Natural killer cell treated with Interleukin-12 subunit alpha and Interleukin-12 subunit beta and Interleukin-15 and Interleukin-18, amount 100 ng/mL, for 72 hours (primary cell): ENCODE measurements around the gene CENPO. TPM values are rescaled to one million over a fixed set of nuclear protein-coding genes. Genes with fewer than 3 reads are reported as not detected.

ENCODE experiments used
- ATAC-seq, 2 donors: fragments of 150-1000 bp; cut with Tn5 transposase in 1 of 2; sonication (Bioruptor Pico), chemical (Tn5 transposase) in 1 of 2; 2 replicates each; pipeline ENCODE4 v1.10.0; 2021
- DNase-seq: peaks from one replicate; pipeline ENCODE4 v3.0.0; 2022; ENCODE audit warnings: low spot score
- H3K27ac Mint-ChIP-seq, 2 donors: 1 replicate in 1 of 2; 2 replicates in 1 of 2; pipeline ENCODE4 v1.8.0; 2022; ENCODE audit warnings: mixed read lengths in 2 of 2, mild to moderate bottlenecking in 1 of 2, moderate library complexity in 1 of 2
- H3K27me3 Mint-ChIP-seq, 2 donors: 1 replicate in 1 of 2; 2 replicates in 1 of 2; pipeline ENCODE4 v1.8.0; 2022; ENCODE audit warnings: mixed read lengths in 2 of 2
- H3K36me3 Mint-ChIP-seq: one replicate; pipeline ENCODE4 v1.8.0; 2022; ENCODE audit warnings: mixed read lengths
- H3K4me1 Mint-ChIP-seq, 2 donors: 1 replicate in 1 of 2; 2 replicates in 1 of 2; pipeline ENCODE4 v1.8.0; 2022; ENCODE audit warnings: low read depth in 2 of 2, mixed read lengths in 2 of 2, mild to moderate bottlenecking in 1 of 2
- H3K4me3 Mint-ChIP-seq: one replicate; pipeline ENCODE4 v1.8.0; 2022; ENCODE audit warnings: mixed read lengths
- H3K9me3 Mint-ChIP-seq: 2 replicates; pipeline ENCODE4 v1.8.0; 2022; ENCODE audit warnings: mixed read lengths
- total RNA-seq, 2 donors: library from RNA; stranded (reverse); gene quantifications; one replicate each; pipeline ENCODE4 v1.2.3, GENCODE V29; 2022

The CENPO gene
- 10 to 100 TPM; 35.3 to 69.1 TPM for total RNA-seq

GRCh38 chr2:24792874-24793760 is at the start of gene CENPO, which contains the start of gene PTRHD1:
Gene CENPO, plus strand, starts transcription at chr2:24793425. Its CDS starts 495 bp downstream, at chr2:24793920.
Gene PTRHD1, minus strand, starts transcription at chr2:24793391. Its CDS starts 14 bp downstream, at chr2:24793377.
- peaks cover 30 to 39% of the 10 kb centered on the region in 2 donors for H3K4me1 Mint-ChIP-seq

GRCh38 chr2:24743924-24744323 is 49.3 kb upstream of the CENPO start:
- peak overlapping the region; percentile 14 to 54 for H3K27ac Mint-ChIP-seq
- no peaks in the 10 kb centered on the region for H3K9me3 Mint-ChIP-seq
- no peak for DNase-seq
- ATAC-seq: peak in 1 of 2 donors; percentile 59
- no peaks in the 10 kb centered on the region for H3K27me3 Mint-ChIP-seq
- H3K4me3 Mint-ChIP-seq: no peak overlapping the region
- H3K4me1 Mint-ChIP-seq: peaks cover 45 to 52% of the 10 kb centered on the region in 2 donors
- peaks cover 12% of the 10 kb centered on the region for H3K36me3 Mint-ChIP-seq

More at GRCh38 chr2:24792874-24793760, at the start of gene CENPO, which contains the start of gene PTRHD1:
- DNase-seq (peak; percentile 97), ATAC-seq (peak; percentile 98 to 99)
- peak within 1 kb of the TSS; percentile 98 for H3K4me3 Mint-ChIP-seq
- no peaks in the 10 kb centered on the region for H3K9me3 Mint-ChIP-seq
- H3K27ac Mint-ChIP-seq: peak within 1 kb of the TSS; percentile 98 to 99
- peaks cover 14% of the 10 kb centered on the region for H3K36me3 Mint-ChIP-seq
- H3K27me3 Mint-ChIP-seq: no peaks in the 10 kb centered on the region

- H3K27me3 Mint-ChIP-seq: no peaks in the 10 kb centered on the region
- peaks cover 44 to 47% of the 10 kb centered on the region in 2 donors for H3K4me1 Mint-ChIP-seq
- no peak overlapping the region for H3K4me3 Mint-ChIP-seq
- peak overlapping the region; percentile 14 to 54 for H3K27ac Mint-ChIP-seq
- ATAC-seq (no peak), DNase-seq (no peak)
- no peaks in the 10 kb centered on the region for H3K9me3 Mint-ChIP-seq
- peaks cover 12% of the 10 kb centered on the region for H3K36me3 Mint-ChIP-seq
These were observed 48.9 kb upstream of the CENPO start for GRCh38 chr2:24744356-24744755.

GRCh38 chr2:24745825-24746224 is 47.4 kb upstream of the CENPO start:
- peak; percentile 43 to 68 for ATAC-seq
- Mint-ChIP-seq H3K4me1 (peaks cover 34 to 37% of the 10 kb centered on the region in 2 donors), H3K27me3 (no peaks in the 10 kb centered on the region), H3K9me3 (no peaks in the 10 kb centered on the region), H3K27ac (peak overlapping the region; percentile 39 to 59), H3K4me3 (peak overlapping the region; percentile 49), H3K36me3 (peaks cover 12% of the 10 kb centered on the region)
- no peak for DNase-seq

GRCh38 chr2:24747299-24747698 is 45.9 kb upstream of the CENPO start:
- H3K4me3 Mint-ChIP-seq: no peak overlapping the region
- no peaks in the 10 kb centered on the region for H3K9me3 Mint-ChIP-seq
- H3K27me3 Mint-ChIP-seq: no peaks in the 10 kb centered on the region
- H3K27ac Mint-ChIP-seq: no peak overlapping the region
- ATAC-seq: no peak
- H3K36me3 Mint-ChIP-seq: peaks cover 8% of the 10 kb centered on the region
- no peak for DNase-seq
- H3K4me1 Mint-ChIP-seq: peaks cover 31 to 34% of the 10 kb centered on the region in 2 donors

GRCh38 chr2:24749069-24749691 is 44.0 kb upstream of the CENPO start:
- DNase-seq (no peak), ATAC-seq (no peak)
- Mint-ChIP-seq H3K9me3 (no peaks in the 10 kb centered on the region), H3K27me3 (no peaks in the 10 kb centered on the region), H3K36me3 (peaks cover 8% of the 10 kb centered on the region), H3K27ac (peak overlapping the region in 1 of 2 donors; percentile 30), H3K4me3 (no peak overlapping the region), H3K4me1 (peaks cover 18 to 25% of the 10 kb centered on the region in 2 donors)

- no peak for ATAC-seq
- no peak for DNase-seq
- Mint-ChIP-seq H3K27me3 (no peaks in the 10 kb centered on the region), H3K4me3 (no peak overlapping the region), H3K27ac (no peak overlapping the region), H3K36me3 (no peaks in the 10 kb centered on the region), H3K4me1 (peaks cover 0 to 6% of the 10 kb centered on the region in 2 donors), H3K9me3 (no peaks in the 10 kb centered on the region)
These were observed 38.1 kb upstream of the CENPO start for GRCh38 chr2:24754985-24755705.

GRCh38 chr2:24756789-24757188 is 36.4 kb upstream of the CENPO start:
- Mint-ChIP-seq H3K36me3 (peaks cover 6% of the 10 kb centered on the region), H3K27me3 (no peaks in the 10 kb centered on the region), H3K4me3 (no peak overlapping the region), H3K4me1 (peaks cover 0 to 2% of the 10 kb centered on the region in 2 donors), H3K9me3 (no peaks in the 10 kb centered on the region), H3K27ac (no peak overlapping the region)
- DNase-seq (no peak), ATAC-seq (no peak)

GRCh38 chr2:24761866-24762265 is 31.4 kb upstream of the CENPO start:
- no peak for ATAC-seq
- H3K9me3 Mint-ChIP-seq: no peaks in the 10 kb centered on the region
- H3K36me3 Mint-ChIP-seq: peaks cover 18% of the 10 kb centered on the region
- no peaks in the 10 kb centered on the region for H3K27me3 Mint-ChIP-seq
- H3K4me1 Mint-ChIP-seq: peaks cover 11 to 13% of the 10 kb centered on the region in 2 donors
- H3K27ac Mint-ChIP-seq: no peak overlapping the region
- DNase-seq: no peak
- no peak overlapping the region for H3K4me3 Mint-ChIP-seq

- peaks cover 18% of the 10 kb centered on the region for H3K36me3 Mint-ChIP-seq
- no peak overlapping the region for H3K4me3 Mint-ChIP-seq
- DNase-seq (no peak), ATAC-seq (no peak)
- H3K9me3 Mint-ChIP-seq: no peaks in the 10 kb centered on the region
- no peak overlapping the region for H3K27ac Mint-ChIP-seq
- H3K27me3 Mint-ChIP-seq: no peaks in the 10 kb centered on the region
- peaks cover 11 to 14% of the 10 kb centered on the region in 2 donors for H3K4me1 Mint-ChIP-seq
These were observed 30.7 kb upstream of the CENPO start for GRCh38 chr2:24762518-24762917.

GRCh38 chr2:24763843-24764242 is 29.4 kb upstream of the CENPO start:
- Mint-ChIP-seq H3K27ac (peak overlapping the region in 1 of 2 donors; percentile 6), H3K36me3 (peaks cover 18% of the 10 kb centered on the region)

GRCh38 chr2:24766609-24767008 is 26.6 kb upstream of the CENPO start:
- peak overlapping the region; percentile 10 for H3K4me3 Mint-ChIP-seq
- peak overlapping the region in 1 of 2 donors; percentile 15 for H3K27ac Mint-ChIP-seq
- ATAC-seq (peak in 1 of 2 donors; percentile 71), DNase-seq (no peak)
- H3K27me3 Mint-ChIP-seq: no peaks in the 10 kb centered on the region
- H3K9me3 Mint-ChIP-seq: no peaks in the 10 kb centered on the region
- H3K4me1 Mint-ChIP-seq: peaks cover 14 to 16% of the 10 kb centered on the region in 2 donors
- peaks cover 20% of the 10 kb centered on the region for H3K36me3 Mint-ChIP-seq

More at GRCh38 chr2:24763843-24764242, 29.4 kb upstream of the CENPO start:
- ATAC-seq: no peak
- Mint-ChIP-seq H3K4me1 (peaks cover 11 to 14% of the 10 kb centered on the region in 2 donors), H3K27me3 (no peaks in the 10 kb centered on the region), H3K9me3 (no peaks in the 10 kb centered on the region), H3K4me3 (no peak overlapping the region)
- no peak for DNase-seq

- no peak overlapping the region for H3K27ac Mint-ChIP-seq
These were observed 25.2 kb upstream of the CENPO start for GRCh38 chr2:24768013-24768412.

More at GRCh38 chr2:24768013-24768412, 25.2 kb upstream of the CENPO start:
- Mint-ChIP-seq H3K36me3 (peaks cover 20% of the 10 kb centered on the region), H3K9me3 (no peaks in the 10 kb centered on the region), H3K4me3 (no peak overlapping the region), H3K4me1 (peaks cover 14 to 16% of the 10 kb centered on the region in 2 donors), H3K27me3 (no peaks in the 10 kb centered on the region)
- ATAC-seq (no peak), DNase-seq (no peak)
